ENCODE results near the gene TMEM18.

Gene TMEM18

DNA sequence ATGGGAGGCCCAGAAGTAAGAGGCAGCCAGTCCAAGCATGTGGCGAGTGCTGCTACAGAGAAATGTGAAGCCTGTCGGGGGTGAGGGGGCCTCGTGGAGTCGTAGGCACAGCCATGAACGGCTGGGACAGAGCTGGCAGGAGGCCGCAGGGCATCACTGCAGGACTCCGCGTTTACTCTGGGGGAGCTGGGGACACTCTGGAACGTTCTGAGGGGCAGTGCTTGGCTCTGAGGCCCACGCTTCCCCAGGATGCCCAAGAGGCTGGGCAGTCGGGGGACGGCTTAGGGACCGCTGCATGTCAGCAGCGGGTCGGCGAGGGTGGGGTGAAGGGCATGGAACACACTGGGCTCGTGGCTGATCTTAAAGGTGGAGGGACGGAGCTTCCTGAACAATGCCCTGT lies 6.6 kb downstream of the TMEM18 start:
- CTCF ChIA-PET, result interaction anchor here (0.6 kb wide), 1 partner anchor 343 kb away, joined by 3 read pairs; no protein-coding TSS in a partner anchor
- TF ChIP-seq, protein P1, sequence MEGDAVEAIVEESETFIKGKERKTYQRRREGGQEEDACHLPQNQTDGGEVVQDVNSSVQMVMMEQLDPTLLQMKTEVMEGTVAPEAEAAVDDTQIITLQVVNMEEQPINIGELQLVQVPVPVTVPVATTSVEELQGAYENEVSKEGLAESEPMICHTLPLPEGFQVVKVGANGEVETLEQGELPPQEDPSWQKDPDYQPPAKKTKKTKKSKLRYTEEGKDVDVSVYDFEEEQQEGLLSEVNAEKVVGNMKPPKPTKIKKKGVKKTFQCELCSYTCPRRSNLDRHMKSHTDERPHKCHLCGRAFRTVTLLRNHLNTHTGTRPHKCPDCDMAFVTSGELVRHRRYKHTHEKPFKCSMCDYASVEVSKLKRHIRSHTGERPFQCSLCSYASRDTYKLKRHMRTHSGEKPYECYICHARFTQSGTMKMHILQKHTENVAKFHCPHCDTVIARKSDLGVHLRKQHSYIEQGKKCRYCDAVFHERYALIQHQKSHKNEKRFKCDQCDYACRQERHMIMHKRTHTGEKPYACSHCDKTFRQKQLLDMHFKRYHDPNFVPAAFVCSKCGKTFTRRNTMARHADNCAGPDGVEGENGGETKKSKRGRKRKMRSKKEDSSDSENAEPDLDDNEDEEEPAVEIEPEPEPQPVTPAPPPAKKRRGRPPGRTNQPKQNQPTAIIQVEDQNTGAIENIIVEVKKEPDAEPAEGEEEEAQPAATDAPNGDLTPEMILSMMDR (conservative IDR thresholded peaks at IDR 0.05; ENCODE audit: low read depth), result no peak
- H3K27ac ChIP-seq, result no peak overlapping the region
- POLR2A ChIA-PET (ENCODE audit: low non-redundant PET), result no interaction called here
- DNase-seq (ENCODE audit: low spot score), result no peak

DNA sequence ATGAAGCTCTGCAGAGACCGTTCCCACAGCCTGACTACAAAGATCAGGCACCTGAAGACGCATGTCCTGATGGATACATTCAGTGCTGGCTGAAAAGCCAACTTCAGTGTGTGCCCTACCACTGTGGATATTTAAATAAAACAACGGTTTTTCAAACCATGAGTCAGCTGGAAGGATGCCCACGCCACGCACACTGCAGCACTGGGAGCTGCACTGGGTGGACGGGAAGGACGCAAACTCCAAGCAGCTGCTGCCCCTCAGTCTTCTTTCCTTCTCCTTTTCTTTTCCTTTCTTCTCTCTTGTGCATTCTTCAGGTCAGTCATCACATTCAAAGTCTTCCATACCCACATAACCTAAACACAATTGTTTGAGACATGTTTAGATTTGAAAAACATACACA lies 7.9 kb downstream of the TMEM18 start:
- ChIA-PET CTCF (interaction anchor here (0.6 kb wide), 1 partner anchor 942 kb away, joined by 3 read pairs; no protein-coding TSS in a partner anchor), POLR2A (ENCODE audit: low non-redundant PET) (no interaction called here)
- no peak for DNase-seq (ENCODE audit: low spot score)
- no peak overlapping the region for H3K27ac ChIP-seq
- TF ChIP-seq, protein P1 (conservative IDR thresholded peaks at IDR 0.05; ENCODE audit: low read depth), result no peak

DNA sequence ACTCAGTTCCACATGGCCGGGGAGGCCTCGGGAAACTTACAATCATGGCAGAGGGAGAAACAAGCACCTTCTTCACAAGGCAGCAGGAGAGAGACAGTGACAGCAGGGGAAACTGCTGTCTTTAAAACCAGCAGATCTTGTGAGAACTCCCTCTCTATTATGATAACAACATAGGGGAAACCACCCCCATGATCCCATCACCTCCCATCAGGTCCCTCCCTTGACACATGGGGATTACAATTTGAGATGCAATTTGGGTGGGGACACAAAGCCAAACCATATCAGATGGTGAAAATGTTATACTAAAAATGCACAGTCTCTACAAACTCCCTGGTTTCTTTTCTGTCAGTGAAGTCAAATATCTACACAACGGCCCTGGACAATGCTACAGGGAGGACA lies 9.2 kb downstream of the TMEM18 start:
- POLR2A ChIA-PET (ENCODE audit: low non-redundant PET), result no interaction called here
- H3K27ac ChIP-seq, result no peak overlapping the region
- CTCF ChIA-PET, result no interaction called here
- no peak for DNase-seq (ENCODE audit: low spot score)
- TF ChIP-seq, protein P1 (conservative IDR thresholded peaks at IDR 0.05; ENCODE audit: low read depth), result no peak

DNA sequence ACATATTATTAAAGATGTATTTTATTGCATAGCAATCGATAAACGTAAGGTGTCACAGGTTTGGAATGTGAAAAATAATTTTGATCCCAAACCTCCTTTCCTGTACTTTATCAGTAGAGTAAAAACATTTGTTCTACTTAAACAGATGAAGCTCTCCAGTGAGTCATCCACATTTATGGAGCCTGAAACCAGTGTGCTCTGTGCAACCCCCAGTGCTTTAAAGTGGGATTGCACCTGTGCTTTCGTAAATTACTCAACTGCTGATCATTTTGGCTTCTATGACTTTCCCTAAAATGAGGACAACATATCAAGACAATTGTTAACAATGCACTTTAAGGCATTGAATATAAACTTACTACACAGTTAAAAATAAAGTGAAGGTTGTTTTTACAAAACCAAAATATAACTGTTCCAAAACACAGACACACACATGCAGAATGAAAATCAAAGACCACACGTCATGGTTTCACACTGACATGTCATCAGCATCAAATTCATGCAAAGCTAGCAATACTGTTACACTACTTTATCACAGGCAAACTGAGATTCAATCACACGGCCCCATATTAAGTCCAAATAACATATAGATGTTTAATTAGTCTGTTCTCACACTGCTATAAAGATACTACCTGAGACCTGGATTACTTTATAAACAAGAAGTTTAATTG lies 9.7 kb downstream of the TMEM18 start:
- ChIA-PET CTCF (interaction anchor here (0.6 to 1.2 kb wide), 5 partner anchors 9 to 882 kb away, joined by 3 to 7 read pairs (median 4); no protein-coding TSS in a partner anchor), POLR2A (ENCODE audit: low non-redundant PET) (no interaction called here)
- TF ChIP-seq, protein P1 (conservative IDR thresholded peaks at IDR 0.05; ENCODE audit: low read depth), result peak; percentile 79
- peak; percentile 77 for DNase-seq (ENCODE audit: low spot score)
- H3K27ac ChIP-seq, result no peak overlapping the region

DNA sequence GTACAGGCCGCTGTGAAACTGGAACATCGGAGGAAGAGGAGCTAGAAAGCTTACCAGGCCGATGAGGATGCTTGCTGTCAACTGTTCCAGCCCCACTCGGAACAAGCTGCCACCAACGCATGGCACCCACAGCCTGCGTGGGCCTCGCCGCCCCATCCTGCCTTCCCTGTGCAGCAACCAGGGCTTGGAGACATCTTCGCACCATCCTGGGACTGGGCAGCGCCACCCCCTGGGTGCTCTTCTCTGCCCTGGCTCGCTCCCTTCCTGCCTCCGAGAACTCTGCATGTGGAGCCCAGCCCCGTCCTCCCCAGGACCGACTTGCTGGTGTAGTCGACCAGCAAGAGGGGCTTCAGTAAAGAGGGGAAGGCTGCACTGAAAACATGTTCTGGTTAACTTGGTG lies 10.8 kb downstream of the TMEM18 start:
- ChIA-PET CTCF (interaction anchor here (0.6 to 1.2 kb wide), 3 partner anchors 8 to 402 kb away, joined by 3 to 7 read pairs (median 3); no protein-coding TSS in a partner anchor), POLR2A (ENCODE audit: low non-redundant PET) (no interaction called here)
- H3K27ac ChIP-seq, result no peak overlapping the region
- DNase-seq (ENCODE audit: low spot score), result no peak
- TF ChIP-seq, protein P1 (conservative IDR thresholded peaks at IDR 0.05; ENCODE audit: low read depth), result no peak

DNA sequence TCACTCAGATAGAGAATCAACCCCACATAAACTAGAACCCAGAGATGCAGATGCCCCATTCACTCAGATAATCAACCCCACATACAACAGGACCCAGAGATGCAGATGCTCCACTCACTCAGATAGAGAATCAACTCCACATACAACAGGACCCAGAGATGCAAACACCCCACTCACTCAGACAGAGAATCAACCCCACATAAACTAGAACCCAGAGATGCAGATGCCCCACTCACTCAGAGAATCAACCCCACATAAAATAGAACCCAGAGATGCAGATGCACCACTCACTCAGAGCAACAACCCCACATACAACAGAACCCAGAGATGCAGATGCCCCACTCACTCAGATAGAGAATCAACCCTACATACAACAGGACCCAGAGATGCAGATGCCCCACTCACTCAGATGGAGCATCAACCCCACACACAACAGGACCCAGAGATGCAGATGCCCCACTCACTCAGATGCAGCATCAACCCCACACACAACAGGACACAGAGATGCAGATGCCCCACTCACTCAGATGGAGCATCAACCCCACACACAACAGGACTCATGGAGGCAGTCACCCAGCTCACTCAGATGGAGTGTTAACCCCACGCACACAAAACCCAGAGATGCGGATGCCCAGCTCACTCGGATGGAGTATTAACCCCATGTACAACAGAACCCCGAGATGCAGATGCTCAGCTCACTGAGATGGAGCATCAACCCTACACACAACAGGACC lies 11.7 kb downstream of the TMEM18 start:
- CTCF ChIA-PET, result no interaction called here
- DNase-seq (ENCODE audit: low spot score), result no peak

More for the DNA sequence above, 11.7 kb downstream of the TMEM18 start:
- no peak overlapping the region for H3K27ac ChIP-seq
- TF ChIP-seq, protein P1 (conservative IDR thresholded peaks at IDR 0.05; ENCODE audit: low read depth), result no peak
- POLR2A ChIA-PET (ENCODE audit: low non-redundant PET), result no interaction called here
